Muscle layer of colon (tissue), 2 donors: Measurements from ENCODE around the gene KIRREL1.

Experiments
- H3K27ac ChIP-seq: one replicate; pipeline ENCODE4 v1.7.0; 2013; ENCODE audit warnings: low read depth, mild to moderate bottlenecking, low read length, moderate library complexity
- H3K27me3 ChIP-seq, 2 donors: one replicate each; pipeline ENCODE4 v1.7.0; 2013; ENCODE audit warnings: low read length in 2 of 2, mild to moderate bottlenecking in 2 of 2; ENCODE audit not compliant: insufficient read depth in 2 of 2, control insufficient read depth in 1 of 2
- H3K36me3 ChIP-seq: one replicate; pipeline ENCODE4 v1.7.0; 2013; ENCODE audit warnings: mild to moderate bottlenecking, low read length; ENCODE audit not compliant: insufficient read depth
- H3K4me1 ChIP-seq: one replicate; pipeline ENCODE4 v1.7.0; 2013; ENCODE audit warnings: mild to moderate bottlenecking, low read length; ENCODE audit not compliant: insufficient read depth
- H3K4me3 ChIP-seq, 2 donors: one replicate each; pipeline ENCODE4 v1.7.0; 2013; ENCODE audit warnings: low read length in 2 of 2, low read depth in 1 of 2, mild to moderate bottlenecking in 1 of 2, moderate library complexity in 1 of 2
- H3K9ac ChIP-seq: one replicate; pipeline ENCODE4 v1.7.0; 2013; ENCODE audit warnings: low read length
- H3K9me3 ChIP-seq: one replicate; pipeline ENCODE4 v1.7.0; 2013; ENCODE audit warnings: mild to moderate bottlenecking, low read length
- donor health status: abdominal sarcoma.
- donor health status: Adenocarcinoma of cecum.

KIRREL1 gene

GRCh38 chr1:158058237-158058985, 65.0 kb downstream of the KIRREL1 start:
- Histone ChIP-seq H3K9me3 (no peaks in the 10 kb centered on the region), H3K27ac (no peak overlapping the region), H3K4me3 (no peak overlapping the region), H3K9ac (no peak overlapping the region), H3K36me3 (peaks cover 5% of the 10 kb centered on the region), H3K4me1 (peaks cover 8% of the 10 kb centered on the region), H3K27me3 (no peaks in the 10 kb centered on the region)

- H3K4me3 ChIP-seq = no peak overlapping the region
- no peaks in the 10 kb centered on the region for H3K9me3 ChIP-seq
- H3K9ac ChIP-seq = no peak overlapping the region
- no peaks in the 10 kb centered on the region for H3K27me3 ChIP-seq
- H3K36me3 ChIP-seq = peaks cover 5% of the 10 kb centered on the region
- no peak overlapping the region for H3K27ac ChIP-seq
- no peaks in the 10 kb centered on the region for H3K4me1 ChIP-seq
Measured at GRCh38 chr1:158059984-158060383, 66.5 kb downstream of the KIRREL1 start.

- Histone ChIP-seq H3K27me3 (no peaks in the 10 kb centered on the region), H3K27ac (no peak overlapping the region), H3K4me3 (no peak overlapping the region), H3K9ac (no peak overlapping the region), H3K9me3 (no peaks in the 10 kb centered on the region), H3K4me1 (peaks cover 9% of the 10 kb centered on the region), H3K36me3 (peaks cover 4% of the 10 kb centered on the region)
Measured at GRCh38 chr1:158062174-158062573, 68.7 kb downstream of the KIRREL1 start.

GRCh38 chr1:158067662-158068061, 74.2 kb downstream of the KIRREL1 start:
- Histone ChIP-seq H3K36me3 (no peaks in the 10 kb centered on the region), H3K9me3 (no peaks in the 10 kb centered on the region), H3K4me3 (no peak overlapping the region), H3K9ac (peak overlapping the region; percentile 4), H3K4me1 (peaks cover 47% of the 10 kb centered on the region), H3K27ac (no peak overlapping the region), H3K27me3 (no peaks in the 10 kb centered on the region)

GRCh38 chr1:158068918-158069317, 75.5 kb downstream of the KIRREL1 start:
- no peak overlapping the region for H3K4me3 ChIP-seq
- H3K9ac ChIP-seq = no peak overlapping the region
- peaks cover 47% of the 10 kb centered on the region for H3K4me1 ChIP-seq
- H3K36me3 ChIP-seq = peaks cover 5% of the 10 kb centered on the region
- no peaks in the 10 kb centered on the region for H3K9me3 ChIP-seq
- no peaks in the 10 kb centered on the region for H3K27me3 ChIP-seq
- H3K27ac ChIP-seq = no peak overlapping the region

- H3K27ac ChIP-seq = no peak overlapping the region
- H3K4me3 ChIP-seq = no peak overlapping the region
- no peaks in the 10 kb centered on the region for H3K27me3 ChIP-seq
- H3K36me3 ChIP-seq = peaks cover 5% of the 10 kb centered on the region
- H3K9ac ChIP-seq = no peak overlapping the region
- no peaks in the 10 kb centered on the region for H3K9me3 ChIP-seq
- H3K4me1 ChIP-seq = peaks cover 44% of the 10 kb centered on the region
Measured at GRCh38 chr1:158071138-158071537, 77.7 kb downstream of the KIRREL1 start.

GRCh38 chr1:158075078-158075477, 81.6 kb downstream of the KIRREL1 start:
- no peak overlapping the region for H3K27ac ChIP-seq
- H3K27me3 ChIP-seq = no peaks in the 10 kb centered on the region
- peaks cover 9% of the 10 kb centered on the region for H3K4me1 ChIP-seq
- no peak overlapping the region for H3K9ac ChIP-seq
- H3K9me3 ChIP-seq = no peaks in the 10 kb centered on the region
- no peak overlapping the region for H3K4me3 ChIP-seq
- H3K36me3 ChIP-seq = peaks cover 11% of the 10 kb centered on the region

- Histone ChIP-seq H3K9me3 (no peaks in the 10 kb centered on the region), H3K4me1 (no peaks in the 10 kb centered on the region), H3K36me3 (peaks cover 12% of the 10 kb centered on the region), H3K9ac (no peak overlapping the region), H3K27ac (no peak overlapping the region), H3K4me3 (no peak overlapping the region), H3K27me3 (no peaks in the 10 kb centered on the region)
Measured at GRCh38 chr1:158076441-158076840, 83.0 kb downstream of the KIRREL1 start.

- peaks cover 21% of the 10 kb centered on the region for H3K36me3 ChIP-seq
- no peak overlapping the region for H3K9ac ChIP-seq
- no peak overlapping the region for H3K27ac ChIP-seq
- no peaks in the 10 kb centered on the region for H3K4me1 ChIP-seq
- no peak overlapping the region for H3K4me3 ChIP-seq
- no peaks in the 10 kb centered on the region for H3K27me3 ChIP-seq
- H3K9me3 ChIP-seq = no peaks in the 10 kb centered on the region
Measured at GRCh38 chr1:158077411-158078256, 84.2 kb downstream of the KIRREL1 start.

- Histone ChIP-seq H3K9ac (no peak overlapping the region), H3K27ac (no peak overlapping the region), H3K4me1 (no peaks in the 10 kb centered on the region), H3K4me3 (no peak overlapping the region), H3K9me3 (no peaks in the 10 kb centered on the region), H3K36me3 (peaks cover 18% of the 10 kb centered on the region), H3K27me3 (no peaks in the 10 kb centered on the region)
Measured at GRCh38 chr1:158078569-158079080, 85.2 kb downstream of the KIRREL1 start.

GRCh38 chr1:158080066-158080465, 86.6 kb downstream of the KIRREL1 start:
- H3K27ac ChIP-seq = no peak overlapping the region
- no peaks in the 10 kb centered on the region for H3K4me1 ChIP-seq
- H3K36me3 ChIP-seq = peaks cover 25% of the 10 kb centered on the region
- H3K9me3 ChIP-seq = no peaks in the 10 kb centered on the region
- H3K9ac ChIP-seq = no peak overlapping the region
- H3K27me3 ChIP-seq = no peaks in the 10 kb centered on the region
- H3K4me3 ChIP-seq = no peak overlapping the region
